Activated CD8-positive, alpha-beta memory T cell treated with anti-CD3 and anti-CD28 coated beads, Interleukin-2, amount 50 U/mL, for 4 hours (primary cell): ENCODE data around the gene INSIG1.

ENCODE experiments used
- DNase-seq: peaks from one replicate; pipeline ENCODE4 v3.0.0-alpha.2; 2020

The INSIG1 gene

DNA sequence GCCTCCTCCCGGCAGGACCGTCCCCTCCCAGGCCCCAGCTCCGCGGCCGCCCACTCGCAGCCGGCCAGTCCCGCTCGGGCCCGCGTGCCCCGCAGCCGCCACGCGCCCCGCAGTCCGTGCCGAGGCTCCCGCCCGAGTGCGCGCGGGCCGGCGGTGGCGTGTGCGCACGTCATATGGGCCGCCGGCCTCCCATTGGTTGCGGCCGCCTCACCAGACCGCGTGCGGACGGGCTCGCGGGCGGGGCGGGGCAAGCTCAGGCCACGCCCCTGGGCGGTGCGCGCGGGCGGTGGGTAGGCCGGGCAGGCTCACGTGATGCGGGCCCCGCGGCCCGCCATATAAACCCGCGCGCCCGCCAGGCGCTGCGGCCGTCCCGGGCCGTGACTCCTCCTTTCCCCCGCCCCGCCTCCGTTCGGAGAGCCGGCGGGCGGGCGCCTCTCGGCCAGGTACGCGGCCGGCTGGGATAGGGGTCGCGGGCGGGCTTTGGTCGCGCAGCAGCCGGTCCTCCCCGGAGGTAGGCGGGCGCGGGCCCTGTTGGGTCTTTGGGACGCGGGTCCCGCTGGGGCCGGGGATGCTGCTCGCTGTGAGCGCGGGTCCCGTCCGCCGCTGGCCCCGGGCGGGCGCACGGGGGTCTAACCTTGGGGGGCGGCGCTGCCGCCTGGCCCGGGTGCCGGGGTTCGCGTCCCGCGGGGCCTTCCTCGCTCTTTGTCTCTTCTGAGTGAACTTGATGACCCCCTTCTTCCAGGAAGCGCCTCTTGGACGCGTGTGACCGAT, at the start of gene INSIG1:
INSIG1 (plus strand) TSS at position 362 of the 771 bp plus-strand sequence; CDS start at position 770, 408 bp downstream.
- peak; percentile 90 for DNase-seq

DNA sequence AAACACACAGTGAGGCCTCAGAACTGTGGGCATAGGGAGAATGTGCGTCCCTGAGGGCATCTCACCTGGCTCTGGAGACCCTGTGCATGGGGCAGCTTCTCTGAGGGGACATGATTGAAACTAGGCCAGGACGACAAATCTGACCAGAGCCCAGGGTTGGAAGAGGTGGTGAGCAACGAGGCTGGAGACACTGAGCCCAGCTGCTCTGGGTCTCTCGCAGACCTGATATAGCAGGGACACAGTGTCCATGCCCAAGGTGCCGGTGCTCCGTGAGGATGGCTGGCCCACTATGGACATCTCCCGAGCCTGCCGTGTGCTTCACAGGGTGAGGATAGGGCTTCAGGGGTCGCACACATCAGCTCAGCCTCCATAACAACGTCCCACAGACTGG, 49.3 kb upstream of the INSIG1 start:
- DNase-seq: no peak

DNA sequence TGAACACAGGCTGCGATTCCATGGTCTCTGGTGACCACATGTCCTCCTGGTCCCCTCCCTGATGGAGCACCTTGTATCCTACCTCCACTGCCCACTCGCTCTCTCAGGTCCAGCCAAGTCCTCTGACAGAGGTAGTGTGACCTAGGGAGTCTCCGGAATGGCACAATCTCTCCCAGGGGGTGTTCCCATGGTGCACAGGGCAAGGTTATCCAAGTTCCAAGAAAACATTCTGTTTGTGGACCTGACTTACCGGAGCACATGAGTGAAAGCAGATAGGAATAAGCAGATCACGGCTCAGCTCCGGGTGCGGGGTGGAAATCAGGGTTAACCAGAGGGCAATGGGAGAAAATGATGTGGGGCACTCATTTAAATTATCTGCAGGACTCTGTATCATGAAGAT, 45.8 kb upstream of the INSIG1 start:
- no peak for DNase-seq

DNA sequence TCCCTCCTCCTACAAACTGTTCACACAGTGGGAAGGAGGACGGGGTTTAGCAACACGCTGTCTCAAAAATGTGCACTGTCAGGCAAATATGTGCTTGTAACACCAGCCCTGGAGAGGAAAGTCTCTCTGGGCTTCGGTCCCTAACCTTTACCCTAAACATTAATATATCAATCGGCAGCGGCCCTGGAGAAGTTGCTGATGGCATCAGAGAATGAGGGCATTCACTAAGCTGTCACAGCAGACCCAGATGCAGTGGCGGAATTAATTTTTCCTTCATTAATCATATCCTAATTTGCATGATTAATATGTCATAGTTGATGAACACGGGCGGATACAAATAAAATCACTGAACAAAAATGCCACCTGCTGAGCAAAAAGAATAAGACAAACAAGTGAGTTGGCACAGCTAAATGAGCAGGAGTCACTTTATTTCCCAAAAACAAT, 45.2 kb upstream of the INSIG1 start:
- no peak for DNase-seq

DNA sequence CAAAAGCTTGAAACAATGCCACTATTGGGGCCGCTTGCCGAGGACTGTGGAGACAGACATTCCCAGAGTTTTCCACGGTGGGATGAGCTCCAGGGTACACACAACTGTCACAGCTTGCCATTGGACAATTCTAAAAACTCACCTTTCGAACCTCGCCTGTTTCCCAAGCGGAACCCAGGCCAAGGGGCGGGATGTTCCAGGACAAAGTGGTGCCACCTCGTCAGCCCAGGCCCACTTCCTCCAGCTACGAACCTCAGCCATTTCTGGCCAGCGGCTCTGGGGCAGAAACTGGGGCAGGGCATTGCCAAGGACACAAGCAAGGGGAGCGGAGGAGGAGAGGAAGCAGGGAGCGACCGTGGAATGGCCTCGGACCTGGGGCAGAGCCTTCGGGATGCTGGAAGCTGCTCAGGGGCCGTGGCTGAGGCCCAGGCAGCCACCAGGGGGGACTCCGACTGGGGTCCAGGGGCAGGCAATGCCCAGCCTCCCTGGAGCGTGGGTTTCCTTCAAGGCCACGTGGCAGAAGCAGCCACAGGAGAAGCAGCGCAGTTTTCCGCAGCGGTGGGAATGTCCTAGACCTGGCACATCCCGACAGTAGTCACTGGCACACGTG, 44.7 kb upstream of the INSIG1 start:
- no peak for DNase-seq

DNA sequence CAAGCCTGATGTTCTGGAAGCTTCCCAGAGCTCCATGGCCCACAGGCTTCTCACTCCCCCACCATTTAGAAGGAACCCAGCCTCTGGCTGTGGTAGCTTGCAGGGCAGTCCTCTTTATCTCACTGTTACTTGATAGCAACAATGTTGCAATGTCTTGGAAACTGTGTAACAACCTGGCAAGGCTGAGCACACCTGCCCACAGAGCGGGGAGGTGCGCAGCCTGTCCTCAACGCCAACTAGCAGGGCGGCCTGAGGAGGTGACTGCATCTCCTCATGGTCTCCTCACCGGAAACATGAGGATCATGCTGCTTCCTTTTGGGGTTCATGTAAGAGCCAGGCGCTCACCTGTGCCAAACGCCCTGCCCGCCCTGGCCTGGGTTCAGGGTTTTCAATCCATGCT, 43.7 kb upstream of the INSIG1 start:
- DNase-seq: no peak

DNA sequence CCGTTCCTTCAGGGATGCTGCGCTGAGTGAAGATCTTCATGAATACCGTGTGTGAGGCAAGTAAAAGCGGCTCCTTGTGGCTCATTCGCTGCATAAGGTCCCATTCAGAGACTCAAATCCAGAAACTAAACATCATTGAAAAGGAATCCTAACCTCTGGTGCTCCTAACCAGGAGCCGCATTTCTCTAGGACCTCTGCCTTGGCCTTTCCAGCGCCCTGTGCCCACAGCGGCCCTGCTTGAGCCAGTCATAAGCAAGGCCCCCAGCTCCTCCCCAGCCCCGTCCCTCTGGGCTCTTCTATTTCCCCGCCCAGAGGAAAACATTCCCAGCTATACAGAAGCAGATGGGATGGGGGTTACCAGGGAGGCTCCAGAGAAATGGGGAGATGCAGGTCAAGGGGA, 42.6 kb upstream of the INSIG1 start:
- DNase-seq: no peak

DNA sequence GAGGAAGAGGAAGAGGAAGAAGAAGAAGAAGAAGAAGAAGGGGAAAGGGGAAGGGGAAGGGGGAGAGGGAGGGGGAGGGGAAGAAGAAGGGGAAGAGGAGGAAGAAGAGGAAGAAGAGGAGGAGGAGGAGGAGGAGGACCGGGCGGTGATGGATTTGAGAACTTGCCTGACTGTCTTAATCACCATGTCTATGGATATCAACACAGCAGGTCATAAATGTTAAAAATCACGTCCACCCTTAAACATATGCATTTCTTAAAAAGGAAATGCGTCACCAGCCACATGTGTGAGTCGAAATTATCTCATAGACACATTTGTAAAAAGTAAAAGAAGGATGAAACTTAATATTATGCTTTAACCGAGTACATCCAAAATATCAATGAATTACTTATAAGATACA, 42.1 kb upstream of the INSIG1 start:
- no peak for DNase-seq

DNA sequence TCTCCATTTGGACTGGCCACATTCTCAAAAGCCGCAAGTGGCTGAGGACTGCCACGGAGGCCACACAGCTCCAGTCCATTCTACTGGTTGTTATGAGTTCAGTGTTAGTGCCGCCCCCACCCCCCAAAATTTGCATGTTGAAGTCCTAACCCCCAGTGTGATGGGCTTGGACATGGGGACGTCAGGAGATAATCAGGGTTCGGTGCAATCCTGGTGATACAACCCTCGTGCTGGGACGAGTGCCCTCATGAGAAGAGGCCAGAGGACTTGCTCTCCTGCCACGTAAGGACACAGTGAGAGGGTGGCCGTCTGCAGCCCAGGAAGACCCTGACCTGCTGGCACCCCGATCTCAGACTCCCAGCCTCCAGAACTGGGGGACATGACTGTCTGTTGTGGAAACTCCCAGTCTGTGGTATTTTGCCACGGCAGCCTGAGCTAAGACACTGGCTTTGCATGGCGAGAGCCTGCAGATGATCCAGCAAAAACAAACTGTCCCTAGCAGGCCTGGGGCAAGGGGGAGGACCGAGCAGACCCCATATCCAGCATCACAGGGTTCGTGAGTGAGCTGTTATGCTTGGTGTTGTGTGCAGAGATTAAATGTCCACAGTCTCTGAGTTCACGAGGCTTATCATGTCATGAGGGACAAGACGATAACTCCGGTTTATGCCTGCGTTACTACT, 41.5 kb upstream of the INSIG1 start:
- DNase-seq: no peak

DNA sequence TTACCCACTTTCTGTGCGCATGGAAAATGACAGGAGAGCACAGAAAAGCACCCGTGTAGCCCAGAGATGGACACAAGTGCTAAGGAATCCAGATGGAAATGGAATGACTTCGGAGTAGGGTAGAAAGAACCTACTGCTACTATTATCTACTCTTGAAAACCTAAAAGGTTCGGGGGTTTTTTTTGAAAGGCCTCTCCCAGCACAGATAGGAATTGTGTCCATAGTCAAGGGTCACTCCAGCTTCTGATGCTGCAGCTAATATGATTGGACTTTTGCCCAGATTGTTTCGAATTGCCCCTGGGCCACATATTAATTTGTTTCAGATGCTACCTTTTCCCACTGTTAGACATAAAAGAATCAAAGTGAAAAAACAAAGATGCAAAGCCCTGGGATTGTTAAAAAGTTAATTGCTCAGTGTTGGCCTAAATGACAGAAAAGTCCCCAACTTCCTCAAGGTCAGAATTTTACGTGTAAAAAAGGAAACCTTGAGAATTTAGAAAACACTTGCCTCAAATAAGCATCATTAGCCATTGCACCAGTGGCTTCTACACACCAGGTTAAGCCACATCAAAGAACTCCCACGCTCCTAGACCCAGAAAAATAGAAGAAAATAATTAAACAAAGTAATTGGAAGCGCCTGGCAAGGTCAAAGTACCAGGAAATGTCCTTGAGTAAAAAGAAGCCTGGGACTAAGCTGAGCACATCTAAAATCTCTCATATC, 40.8 kb upstream of the INSIG1 start:
- no peak for DNase-seq

DNA sequence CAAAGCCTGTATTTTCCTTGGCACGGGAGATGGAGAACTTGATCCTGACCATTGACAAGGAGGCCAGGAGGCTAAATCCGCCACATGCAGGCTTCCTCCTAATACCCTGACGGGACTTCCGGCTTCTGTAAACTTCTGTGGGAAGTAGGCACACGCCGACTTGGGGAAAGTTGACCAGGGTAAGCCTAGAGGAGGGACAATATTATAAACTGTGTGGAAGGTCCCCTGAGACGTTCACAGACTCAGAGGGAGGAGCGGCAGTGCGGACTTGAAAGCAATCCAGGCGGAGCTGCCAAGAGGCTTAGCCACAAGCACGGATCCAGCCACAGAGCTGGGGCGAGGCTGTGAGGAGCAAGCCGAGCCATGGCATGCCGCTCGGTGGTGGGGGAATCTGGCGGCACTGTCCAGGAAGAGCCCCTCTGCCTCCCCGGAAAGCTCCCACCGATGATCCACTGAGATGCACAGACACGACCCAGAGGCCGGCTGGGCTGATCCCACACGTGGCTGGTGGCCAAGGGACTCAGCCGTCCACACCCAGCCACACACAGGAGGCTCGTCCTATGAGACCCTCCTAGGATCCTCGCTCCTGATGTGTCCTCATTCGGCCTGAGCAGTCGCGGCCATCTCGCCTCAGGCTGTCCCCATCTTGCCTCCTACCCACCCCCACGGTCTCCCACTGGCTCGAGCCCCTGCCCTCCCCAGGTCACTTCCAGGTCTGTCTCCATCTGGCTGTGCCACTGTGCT, 40.0 kb upstream of the INSIG1 start:
- DNase-seq: no peak

DNA sequence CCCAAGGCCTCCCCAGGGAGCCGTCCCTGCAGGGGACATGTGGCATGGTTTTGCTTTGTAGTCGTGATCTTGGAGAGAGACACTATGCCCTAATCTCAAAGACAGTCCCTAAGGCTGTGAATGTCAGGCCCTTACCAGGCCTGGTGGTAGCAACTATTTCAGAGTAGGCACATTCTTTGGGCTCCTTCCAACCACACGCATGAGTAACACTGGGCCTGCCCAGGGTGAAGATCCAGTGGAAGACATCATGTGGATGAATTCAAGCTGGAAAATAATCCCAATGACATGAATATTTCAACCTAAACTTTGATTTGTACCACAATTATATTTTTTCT, 39.5 kb upstream of the INSIG1 start:
- DNase-seq: no peak

DNA sequence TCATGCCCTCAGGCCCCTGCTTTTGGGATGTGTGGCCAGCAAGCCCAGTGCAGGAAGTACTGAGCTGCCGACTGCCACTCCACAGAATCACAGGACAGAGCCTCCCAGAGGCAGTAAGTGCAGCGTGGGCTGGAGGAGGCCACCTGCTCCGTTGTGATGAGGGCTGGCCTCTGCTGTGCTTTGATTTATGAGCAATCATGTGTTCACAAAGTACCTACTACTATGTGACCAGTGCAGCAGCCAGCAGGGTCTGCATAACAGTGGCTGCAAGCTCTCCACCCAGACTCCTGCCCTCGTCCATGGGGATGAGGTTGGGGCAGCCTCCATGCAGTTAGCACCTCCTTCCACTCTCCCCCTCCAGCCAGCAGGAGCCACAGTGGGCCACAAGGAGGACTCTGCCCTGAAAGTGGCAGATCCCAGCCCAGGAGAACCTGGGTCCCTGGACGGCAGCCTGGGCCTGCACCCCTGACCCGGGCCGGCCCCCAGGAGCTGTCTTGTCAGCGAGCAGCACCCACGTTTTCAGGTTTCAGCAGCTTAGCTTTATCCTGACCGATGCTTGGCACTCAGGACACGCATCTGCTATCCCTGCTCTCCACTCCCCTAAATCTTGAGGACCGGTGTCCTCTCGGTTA, 37.7 kb upstream of the INSIG1 start:
- DNase-seq: no peak

DNA sequence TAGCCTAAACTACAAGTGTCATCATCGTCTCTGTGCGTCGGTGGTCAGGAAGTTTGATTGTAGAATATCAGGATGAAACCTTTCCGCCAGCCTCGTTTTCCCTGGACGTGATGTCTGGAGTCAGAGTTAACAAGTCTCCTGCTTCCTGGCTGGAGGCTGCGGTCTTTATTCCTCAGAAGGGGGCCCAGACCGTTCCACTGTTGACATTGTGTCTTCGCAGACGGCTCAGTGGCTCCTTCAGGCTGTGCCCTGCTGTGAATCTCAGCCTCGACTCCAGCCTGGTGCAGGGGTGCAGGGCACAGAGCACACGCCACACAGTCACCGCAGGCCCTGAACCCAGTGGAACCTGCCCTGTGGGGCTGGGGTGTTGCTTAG, 37.2 kb upstream of the INSIG1 start:
- no peak for DNase-seq

DNA sequence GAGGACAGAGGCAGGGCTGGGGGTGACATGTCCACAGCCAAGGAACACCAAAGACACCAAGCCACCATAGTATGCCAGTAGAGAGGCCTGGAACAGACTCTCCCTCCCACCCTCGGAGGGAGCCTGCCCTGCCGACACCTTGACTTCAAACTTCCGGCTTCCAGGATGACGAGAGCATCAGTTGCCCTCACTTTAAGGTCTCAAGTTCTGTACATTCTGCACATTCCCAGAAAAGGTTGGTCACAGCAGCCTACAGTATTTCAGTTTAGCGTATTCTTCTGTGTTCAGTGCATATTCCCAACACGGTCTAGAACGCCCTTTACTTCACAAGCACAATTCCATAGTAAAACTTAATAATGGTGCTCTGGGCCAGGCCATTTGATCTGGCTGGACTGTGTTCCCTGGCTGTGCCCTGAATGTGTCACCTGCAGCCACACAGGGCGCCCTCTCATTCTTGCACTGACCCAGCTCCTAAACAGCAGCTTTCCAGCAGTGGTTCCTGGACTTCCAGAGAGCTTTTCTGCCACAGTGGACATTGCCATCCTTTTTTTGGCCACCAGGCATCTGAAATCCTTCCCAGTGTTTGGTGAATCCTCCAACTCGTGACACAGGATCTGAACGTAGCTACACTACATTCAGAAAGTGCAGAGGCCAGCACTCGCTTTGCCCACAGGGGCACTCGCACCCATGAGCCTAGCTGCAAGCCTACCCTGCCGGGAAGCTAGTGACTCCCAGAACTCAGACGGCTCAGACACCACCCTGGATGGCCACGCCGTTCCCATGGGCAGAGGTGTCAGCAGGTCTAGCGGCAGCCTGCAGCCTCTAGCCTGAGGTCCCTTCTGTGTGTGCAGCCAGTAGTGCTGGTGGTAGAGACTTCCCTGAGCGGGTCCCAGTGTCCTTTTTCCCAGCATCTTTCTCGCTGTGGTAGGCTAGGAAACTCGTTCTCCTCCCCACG, 36.4 kb upstream of the INSIG1 start:
- DNase-seq: no peak

DNA sequence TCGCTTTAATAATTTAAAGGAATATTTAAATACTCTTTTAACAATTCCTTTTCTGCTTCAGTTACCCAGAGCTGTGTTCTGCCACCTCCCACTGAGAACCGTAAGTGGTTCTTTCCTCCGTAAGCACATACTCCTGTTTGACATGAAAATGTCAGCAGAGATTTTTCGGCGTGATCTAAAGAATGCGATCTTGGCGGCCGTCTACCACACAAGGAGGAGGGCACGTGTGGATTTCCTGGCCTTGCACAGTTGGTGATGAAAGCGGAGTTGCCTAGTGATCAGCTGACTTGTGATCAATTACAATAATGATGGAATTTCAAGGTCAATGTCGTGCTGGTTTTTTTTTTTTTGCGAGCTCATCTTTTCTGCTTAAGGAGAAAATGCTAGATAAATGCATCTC, 35.6 kb upstream of the INSIG1 start:
- DNase-seq: no peak

DNA sequence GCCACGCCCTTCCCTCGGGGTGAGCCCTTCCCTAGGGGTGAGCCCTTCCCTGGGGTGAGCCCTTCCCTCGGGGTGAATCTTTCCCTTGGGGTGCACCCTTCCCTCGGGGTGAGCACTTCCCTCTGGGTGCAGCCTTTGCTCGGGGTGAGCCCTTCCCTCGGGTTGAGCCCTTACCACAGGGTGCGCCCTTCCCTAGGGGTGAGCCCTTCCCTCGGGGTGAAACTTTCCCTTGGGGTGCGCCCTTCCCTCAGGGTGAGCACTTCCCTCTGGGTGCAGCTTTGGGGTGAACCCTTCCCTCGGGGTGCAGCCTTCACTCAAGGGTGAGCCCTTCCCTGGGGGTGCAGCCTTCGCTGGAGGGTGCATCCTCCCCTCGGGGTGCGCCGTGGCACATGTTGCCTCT, 34.6 kb upstream of the INSIG1 start:
- DNase-seq: no peak

DNA sequence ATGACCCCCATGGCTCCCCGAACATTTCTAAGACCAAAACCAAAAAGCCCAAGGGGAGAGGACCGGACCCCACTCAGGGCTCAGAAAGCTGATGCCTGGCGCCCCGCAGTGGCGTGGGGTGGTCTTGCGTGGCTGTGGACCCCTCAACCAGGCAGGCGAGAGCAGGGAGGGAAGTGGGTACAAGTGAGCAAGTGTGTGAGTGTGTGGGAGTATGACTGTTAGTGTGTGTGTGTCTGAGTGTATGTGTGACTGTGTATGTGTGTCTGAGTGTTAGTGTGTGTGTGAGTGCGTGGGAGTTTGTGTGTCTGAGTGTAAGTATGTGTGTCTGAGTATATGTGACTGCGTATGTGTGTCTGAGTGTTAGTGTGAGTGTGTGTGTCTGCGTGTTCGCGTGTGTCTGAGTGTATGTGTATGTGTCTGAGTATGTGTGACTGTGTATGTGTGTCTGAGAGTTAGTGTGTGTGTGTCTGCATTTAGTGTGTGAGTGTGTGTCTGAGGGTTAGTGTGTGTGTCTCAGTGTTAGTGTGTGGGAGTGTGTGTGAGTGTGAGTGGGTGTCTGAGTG, 34.0 kb upstream of the INSIG1 start:
- no peak for DNase-seq

DNA sequence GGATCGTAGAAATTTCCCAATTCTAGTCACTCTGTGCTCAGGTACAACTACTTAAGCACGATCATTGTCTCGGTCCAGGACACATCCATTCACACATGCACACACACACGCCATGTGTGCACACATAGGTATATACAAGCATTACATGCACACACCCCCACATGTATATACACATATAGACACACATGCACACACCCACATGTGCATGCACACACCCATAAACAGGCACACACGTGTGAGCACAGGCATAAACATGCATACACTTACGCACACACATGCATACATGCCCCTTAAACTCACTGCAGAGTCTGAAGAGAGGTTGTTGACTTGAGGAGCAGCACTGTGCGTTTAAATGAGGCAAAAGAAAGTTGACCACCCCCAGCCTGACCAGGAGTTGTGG, 32.5 kb upstream of the INSIG1 start:
- no peak for DNase-seq

DNA sequence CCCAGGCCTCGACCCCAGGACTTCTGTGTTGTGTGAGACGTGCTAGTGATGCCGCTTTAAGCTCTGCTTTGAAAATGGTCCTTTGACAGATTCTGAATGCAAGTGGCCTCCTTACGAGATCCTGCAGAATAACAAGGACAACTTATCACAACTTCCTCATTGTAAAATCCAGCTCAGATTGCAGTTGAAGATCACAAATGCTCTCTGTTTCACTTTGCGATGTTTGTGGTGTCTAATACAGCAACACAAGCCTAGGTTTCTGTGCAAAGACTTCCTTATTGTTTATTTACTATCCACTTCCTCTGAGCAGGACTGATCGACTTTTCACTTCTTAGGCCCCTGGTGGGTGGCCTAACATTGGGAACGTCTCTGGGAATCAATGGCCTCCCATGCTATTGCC, 31.7 kb upstream of the INSIG1 start:
- DNase-seq: no peak

DNA sequence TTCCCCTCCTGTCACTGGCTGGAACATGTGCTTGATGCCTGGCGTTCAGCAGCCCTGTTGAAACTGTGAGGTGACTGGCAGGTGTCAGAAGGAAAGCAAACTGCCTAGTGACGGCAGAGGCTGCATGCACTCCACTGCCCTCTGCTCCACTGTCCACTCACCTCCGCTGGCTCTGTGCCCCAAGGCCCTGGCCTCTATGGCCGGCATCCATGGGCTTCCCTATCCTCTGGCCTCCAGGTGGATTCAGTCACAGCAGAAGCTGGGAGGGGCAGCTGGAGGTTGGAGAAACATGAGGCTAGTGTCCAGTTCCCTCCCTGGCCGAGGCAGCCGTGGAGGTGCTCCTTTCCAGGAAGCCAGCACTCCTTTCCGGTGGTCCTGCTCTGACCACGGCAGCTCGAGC, 31.2 kb upstream of the INSIG1 start:
- no peak for DNase-seq
